ENCODE data around the gene ELOVL4.

DNA sequence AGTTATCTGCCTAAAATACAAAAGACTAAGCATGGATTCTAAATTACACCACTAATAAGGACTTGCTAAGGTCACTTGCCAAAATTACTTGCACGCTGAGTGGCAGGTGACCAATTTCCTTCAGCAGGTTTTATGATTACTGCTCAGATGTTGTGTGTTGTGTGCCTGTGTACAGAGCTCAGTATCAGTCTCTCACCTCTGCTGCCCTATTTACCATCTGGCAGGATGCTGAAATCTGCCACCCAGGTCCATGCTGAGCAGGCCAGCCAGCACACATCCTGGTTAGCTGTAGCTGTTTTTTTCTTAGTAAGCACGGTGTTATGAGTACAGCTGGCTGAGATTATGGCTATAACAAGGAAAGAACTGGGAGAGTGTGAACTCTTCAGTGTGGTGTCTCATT, 34.0 kb downstream of the ELOVL4 start:
- TF ChIP-seq, protein P1, sequence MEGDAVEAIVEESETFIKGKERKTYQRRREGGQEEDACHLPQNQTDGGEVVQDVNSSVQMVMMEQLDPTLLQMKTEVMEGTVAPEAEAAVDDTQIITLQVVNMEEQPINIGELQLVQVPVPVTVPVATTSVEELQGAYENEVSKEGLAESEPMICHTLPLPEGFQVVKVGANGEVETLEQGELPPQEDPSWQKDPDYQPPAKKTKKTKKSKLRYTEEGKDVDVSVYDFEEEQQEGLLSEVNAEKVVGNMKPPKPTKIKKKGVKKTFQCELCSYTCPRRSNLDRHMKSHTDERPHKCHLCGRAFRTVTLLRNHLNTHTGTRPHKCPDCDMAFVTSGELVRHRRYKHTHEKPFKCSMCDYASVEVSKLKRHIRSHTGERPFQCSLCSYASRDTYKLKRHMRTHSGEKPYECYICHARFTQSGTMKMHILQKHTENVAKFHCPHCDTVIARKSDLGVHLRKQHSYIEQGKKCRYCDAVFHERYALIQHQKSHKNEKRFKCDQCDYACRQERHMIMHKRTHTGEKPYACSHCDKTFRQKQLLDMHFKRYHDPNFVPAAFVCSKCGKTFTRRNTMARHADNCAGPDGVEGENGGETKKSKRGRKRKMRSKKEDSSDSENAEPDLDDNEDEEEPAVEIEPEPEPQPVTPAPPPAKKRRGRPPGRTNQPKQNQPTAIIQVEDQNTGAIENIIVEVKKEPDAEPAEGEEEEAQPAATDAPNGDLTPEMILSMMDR (IDR thresholded peaks at IDR 0.05; ENCODE audit: low read length): no peak
- no peak for TF ChIP-seq EZH2 (optimal IDR thresholded peaks at IDR 0.05; ENCODE audit: low read depth, low read length)
- TF ChIP-seq EZH2phosphoT487 (IDR thresholded peaks at IDR 0.05; ENCODE audit: low read length): no peak
